ENCODE data around the gene ACKR3. TPM values are rescaled to one million over a fixed set of nuclear protein-coding genes. Genes with fewer than 3 reads are reported as not detected.

ACKR3 gene
- total and polyA plus RNA-seq, 2 of the 4 experiments (the other 2 are of a cell fraction): not detected

- ChIA-PET POLR2A (ENCODE audit: unreplicated experiment) (no interaction called here), CTCF (no interaction called here)
- Histone ChIP-seq H4K8ac (ENCODE audit: low read depth in 2 of 2, low read length in 2 of 2) (no peak overlapping the region), H2AFZ (replicated peaks; ENCODE audit: low read length, poor library complexity) (no peak overlapping the region), H3K23ac (ENCODE audit: low read depth, low read length) (no peak overlapping the region), H2BK20ac (ENCODE audit: low read depth, low read length) (no peak overlapping the region), H2AK9ac (replicated peaks; ENCODE audit: low read depth, low read length, poor library complexity) (no peak overlapping the region), H3K18ac (ENCODE audit: low read depth, low read length) (no peak overlapping the region), H4K5ac (ENCODE audit: low read depth, low read length) (no peak overlapping the region), H3K79me1 (ENCODE audit: low read depth in 1 of 2, low read length in 2 of 2) (no peaks in the 10 kb centered on the region), H3K9me3 (ENCODE audit: control insufficient read depth, insufficient read depth, low read length) (peaks cover 4% of the 10 kb centered on the region), H3K27me3 (ENCODE audit: control insufficient read depth, insufficient read depth, low read length) (peaks cover 12% of the 10 kb centered on the region; the same call in 1 of the 2 replicates), H4K91ac (ENCODE audit: insufficient read depth, low read depth, low read length) (no peak overlapping the region), H3K14ac (replicated peaks; ENCODE audit: low read depth, low read length) (no peak overlapping the region), H3K4me1 (ENCODE audit: control insufficient read depth, insufficient read depth, low read length) (no peaks in the 10 kb centered on the region), H2BK5ac (ENCODE audit: low read depth, low read length, poor library complexity, severe bottlenecking) (no peak overlapping the region), H3K4ac (ENCODE audit: low read depth, low read length) (no peak overlapping the region), H3K27ac (ENCODE audit: insufficient read depth, low read length) (no peak overlapping the region), H3K56ac (ENCODE audit: extremely low read depth, insufficient read depth, low read length) (no peak overlapping the region), H2BK15ac (ENCODE audit: low read depth, low read length) (no peak overlapping the region), H3K4me3 (ENCODE audit: insufficient read depth, low read depth, low read length) (no peak overlapping the region), H3K9me1 (ENCODE audit: insufficient read depth, low read length) (no peaks in the 10 kb centered on the region), H2BK120ac (ENCODE audit: low read depth, low read length) (no peak overlapping the region), H2AK5ac (ENCODE audit: low read depth, low read length) (no peak overlapping the region), H4K20me1 (ENCODE audit: insufficient read depth, low read length) (no peaks in the 10 kb centered on the region), H3K9ac (ENCODE audit: low read depth, low read length) (no peak overlapping the region), H3K4me2 (ENCODE audit: low read depth, low read length) (no peak overlapping the region), H3K36me3 (ENCODE audit: control insufficient read depth, insufficient read depth, low read length) (no peaks in the 10 kb centered on the region)
- intact Hi-C loops (cut with micrococcal nuclease): no loop called here
- no TSS peak for BruUV-seq (replicated peaks)
- dilution Hi-C loops (cut with HindIII; ENCODE audit: low sequenced_read_pairs, unreplicated experiment): no loop called here
- no CpG with 5 or more reads among the region's 7 CpGs for WGBS, 2 experiments (ENCODE audit: extremely low coverage in 2 of 2, insufficient read length in 1 of 2)
- TF ChIP-seq RCOR1 (IDR thresholded peaks at IDR 0.05; ENCODE audit: insufficient replicate concordance, low read length): no peak
- no peak for TF ChIP-seq CTCF (conservative IDR thresholded peaks at IDR 0.05; ENCODE audit: low read depth, low read length)
- TF ChIP-seq RAD21 (IDR thresholded peaks at IDR 0.05; ENCODE audit: low read length): no peak
- TF ChIP-seq ELK1 (IDR thresholded peaks at IDR 0.05; ENCODE audit: borderline replicate concordance, low read depth, low read length): no peak
- TF ChIP-seq BHLHE40 (IDR thresholded peaks at IDR 0.05; ENCODE audit: low read depth, low read length): no peak
- no peak for TF ChIP-seq MXI1 (IDR thresholded peaks at IDR 0.05; ENCODE audit: borderline replicate concordance, low read depth, low read length)
- no peak for TF ChIP-seq SMC3 (IDR thresholded peaks at IDR 0.05; ENCODE audit: low read depth, low read length)
- TF ChIP-seq FOS (IDR thresholded peaks at IDR 0.05; ENCODE audit: low read depth, low read length): no peak
- no peak for TF ChIP-seq CHD1 (IDR thresholded peaks at IDR 0.05; ENCODE audit: low read depth, low read length)
- no peak for TF ChIP-seq POLR2A (IDR thresholded peaks at IDR 0.05; ENCODE audit: low read depth, low read length)
- DNase-seq (no peak), ATAC-seq (ENCODE audit: low read depth) (no peak)
- in situ Hi-C loops (cut with MboI; ENCODE audit: low sequenced_read_pairs): no loop called here
Measured at GRCh38 chr2:236600158-236600557, 30.5 kb downstream of the ACKR3 start.
